HG02884 (cell line): Measurements from ENCODE around the gene DENND6B.

Experiments
- ATAC-seq: cut with Tn5 transposase; IDR thresholded peaks from one replicate; pipeline ENCODE4 v1.9.1; 2021; ENCODE audit warnings: mild to moderate bottlenecking, moderate library complexity; ENCODE audit not compliant: unreplicated experiment

Gene DENND6B

DNA sequence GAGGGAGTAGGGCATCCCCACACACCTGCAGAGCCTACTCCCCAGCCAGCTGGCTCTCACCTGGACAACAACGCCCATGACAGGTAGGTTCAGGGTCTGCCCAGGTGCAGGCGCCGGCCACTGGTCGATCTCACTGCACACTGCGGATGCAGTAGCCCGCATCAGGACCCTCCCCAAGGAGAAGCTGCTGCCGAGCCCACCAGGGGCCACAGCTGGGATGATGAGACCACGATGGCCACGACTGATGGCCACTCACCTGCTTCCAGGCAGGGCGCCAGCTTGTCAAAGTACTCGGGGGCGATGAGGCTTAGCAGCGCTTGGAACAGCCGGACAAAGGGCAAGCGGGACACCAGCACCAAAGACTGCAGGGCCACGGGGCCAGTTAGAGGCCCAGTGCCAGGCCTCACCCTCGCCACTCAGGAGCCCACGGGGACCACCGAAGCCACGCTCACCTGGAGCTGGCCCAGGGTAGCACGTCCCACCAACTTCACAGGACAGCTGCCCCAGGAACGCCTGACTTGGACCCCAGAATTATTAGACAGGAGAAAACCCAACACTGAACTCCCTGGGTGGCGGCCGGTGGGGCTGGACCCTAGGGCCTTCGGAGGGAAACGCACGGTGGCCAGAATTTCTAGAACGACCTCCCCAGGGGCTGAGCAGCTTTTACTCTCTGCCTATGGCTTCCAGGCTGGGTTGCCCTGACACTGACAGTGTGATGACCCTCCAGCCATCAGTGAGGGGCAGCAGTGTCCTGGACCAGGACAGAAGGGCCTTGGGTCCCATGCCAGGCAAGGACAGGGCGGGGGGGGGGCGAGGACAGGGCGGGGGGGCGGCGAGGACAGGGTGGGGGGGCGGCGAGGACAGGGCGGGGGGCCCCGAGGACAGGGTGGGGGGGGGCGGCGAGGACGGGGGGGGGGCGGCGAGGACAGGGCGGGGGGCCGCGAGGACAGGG is 10.4 kb downstream of the DENND6B start:
- no peak for ATAC-seq

- no peak for ATAC-seq
Measured at GRCh38 chr22:50315289-50316113, 11.3 kb downstream of the DENND6B start.

- ATAC-seq: peak; percentile 63
Measured at GRCh38 chr22:50314455-50315288, 12.1 kb downstream of the DENND6B start.

DNA sequence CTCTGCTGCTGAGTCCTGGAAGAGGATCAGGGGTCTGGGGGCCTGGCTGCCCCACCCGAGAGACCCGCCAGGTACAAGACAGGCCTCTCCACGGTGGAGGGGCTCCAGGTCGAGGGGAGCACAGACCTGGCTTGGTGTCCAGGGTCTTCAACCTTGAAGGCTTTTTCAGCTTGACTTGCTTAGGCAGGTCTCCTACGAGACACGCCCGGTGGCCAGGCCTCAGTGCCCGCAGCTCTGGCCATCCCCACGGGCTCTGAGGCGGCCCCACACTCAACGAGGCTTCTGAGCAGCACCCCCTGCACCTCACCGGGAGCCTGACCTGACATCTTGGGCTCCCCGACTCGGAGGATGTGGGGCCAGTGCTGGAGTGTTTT is 12.7 kb downstream of the DENND6B start:
- ATAC-seq: peak; percentile 17

- ATAC-seq: no peak
Measured at GRCh38 chr22:50313600-50313999, 13.2 kb downstream of the DENND6B start.

DNA sequence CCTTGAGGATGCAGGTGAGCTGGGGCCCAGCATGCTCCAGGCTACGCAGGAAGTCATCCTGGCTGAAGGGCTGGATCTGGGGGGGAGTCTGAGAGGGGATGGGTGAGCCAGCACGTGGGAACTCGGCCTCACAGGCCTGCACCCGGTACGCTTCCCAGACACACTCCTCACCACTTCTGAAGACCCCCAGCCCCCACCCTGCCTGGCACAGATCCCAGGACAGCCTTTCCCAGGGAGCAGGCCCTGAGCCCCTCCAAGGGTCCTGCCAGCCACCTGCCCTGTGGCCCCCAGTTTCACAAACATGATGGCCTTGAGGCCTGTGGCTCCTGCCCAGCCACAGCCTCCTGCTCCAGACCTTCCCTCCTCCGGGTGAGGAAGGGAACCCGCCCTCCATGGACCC is 13.8 kb downstream of the DENND6B start:
- no peak for ATAC-seq

DNA sequence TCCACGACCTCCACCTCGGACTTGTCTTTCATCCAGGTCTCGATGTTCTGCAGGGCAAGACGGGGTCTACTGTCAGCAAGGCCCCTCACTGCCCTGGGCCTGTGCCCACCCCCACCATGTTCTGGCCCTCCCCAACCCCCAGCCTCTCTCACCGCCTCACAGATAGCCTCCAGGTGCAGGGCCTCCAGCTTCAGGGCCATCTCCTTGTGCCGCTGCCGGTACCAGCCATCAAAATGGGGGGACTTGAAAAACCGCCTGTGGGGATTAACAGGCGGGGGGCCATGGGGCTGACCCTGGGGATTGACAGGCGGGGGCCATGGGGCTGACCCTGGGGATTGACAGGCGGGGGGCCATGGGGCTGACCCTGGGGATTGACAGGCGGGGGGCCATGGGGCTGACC is 14.4 kb downstream of the DENND6B start:
- ATAC-seq: no peak

DNA sequence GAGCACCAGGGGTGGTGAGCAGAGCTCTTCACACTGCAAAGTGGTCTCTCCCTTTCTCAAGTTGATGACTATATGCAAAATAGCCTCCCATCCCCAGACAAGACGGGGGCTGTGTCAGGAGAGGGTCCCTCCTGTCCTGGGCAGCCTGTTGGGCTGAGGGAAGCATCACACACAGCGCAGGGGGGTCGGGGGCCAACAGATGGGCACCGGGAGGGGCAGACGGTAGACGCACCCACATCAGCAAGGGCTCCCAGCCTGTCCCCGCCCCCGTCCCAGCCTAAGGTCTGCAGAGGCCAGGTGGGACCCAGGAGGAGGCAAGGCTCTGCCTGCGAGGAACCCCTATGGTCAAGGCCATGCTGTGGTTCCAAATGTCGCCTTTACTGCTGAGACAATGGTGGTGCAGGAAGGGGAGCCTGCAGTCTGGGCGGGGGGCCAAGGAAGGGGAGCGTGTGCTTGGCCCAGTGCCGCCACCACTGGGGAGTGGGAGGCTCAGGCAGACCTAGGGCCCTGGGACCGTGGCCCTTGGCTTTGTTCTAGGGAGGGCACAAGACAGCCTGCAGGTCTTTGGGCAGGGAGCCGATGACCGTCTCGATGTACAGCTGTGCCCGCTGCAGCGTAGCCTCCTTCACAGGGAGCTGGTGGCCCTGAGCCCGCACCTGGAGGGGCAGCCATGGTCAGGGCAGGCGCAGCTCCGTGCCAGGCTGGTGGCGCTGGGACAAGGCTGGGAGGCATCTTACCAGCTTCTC is 15.0 kb downstream of the DENND6B start:
- no peak for ATAC-seq

- ATAC-seq: no peak
Measured at GRCh38 chr22:50310949-50311444, 15.8 kb downstream of the DENND6B start.

GRCh38 chr22:50310031-50310722 is 16.6 kb downstream of the DENND6B start:
- no peak for ATAC-seq

DNA sequence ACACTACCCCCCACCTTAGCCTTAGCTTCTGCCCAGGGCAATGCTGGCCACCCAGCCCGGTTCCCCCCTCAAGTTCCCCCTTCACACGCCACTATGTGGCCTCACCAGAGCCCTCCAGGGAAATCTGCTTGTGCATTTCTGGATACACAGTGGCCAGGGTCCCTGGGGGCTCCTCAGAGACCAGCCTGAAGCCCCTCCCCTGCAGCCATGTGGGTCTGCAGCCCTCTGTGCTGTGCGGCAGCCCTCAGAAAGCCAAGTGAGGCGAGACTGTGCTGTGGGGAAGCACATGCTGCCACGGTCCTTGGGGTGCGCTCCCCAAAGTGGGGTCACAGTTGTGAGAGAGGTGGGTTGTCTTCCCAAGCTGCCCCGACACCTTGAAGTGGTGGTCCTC is 17.2 kb downstream of the DENND6B start:
- no peak for ATAC-seq

DNA sequence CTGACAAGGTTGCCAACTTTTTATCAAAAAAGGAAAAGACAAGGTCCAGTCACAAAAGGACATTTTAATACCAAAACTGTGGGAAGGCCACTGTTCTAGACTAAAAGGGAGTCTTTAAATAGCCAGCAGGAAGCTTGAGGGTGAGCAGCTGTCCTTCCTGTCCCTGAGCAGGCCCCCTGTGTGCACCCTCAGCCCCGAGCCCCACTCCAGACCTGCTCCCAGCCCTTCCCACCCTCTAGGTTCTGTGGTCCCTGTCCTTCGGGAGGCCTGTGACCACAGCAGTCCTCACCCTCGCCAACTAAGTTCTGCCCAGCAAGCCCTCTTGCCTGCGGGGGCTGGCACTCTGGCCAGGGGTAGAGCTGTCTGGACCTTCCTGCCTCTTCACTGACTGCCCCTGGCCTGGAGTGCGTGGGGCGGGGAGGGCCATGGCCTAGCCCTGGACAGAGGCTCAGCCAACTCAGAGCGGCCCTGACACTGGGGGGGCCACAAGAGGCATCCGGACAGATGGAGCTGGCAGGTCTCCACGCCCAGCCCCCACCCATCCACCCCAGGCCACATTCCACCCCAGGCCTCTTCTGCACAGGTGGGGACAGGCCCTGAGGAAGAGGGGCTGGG is 17.7 kb downstream of the DENND6B start:
- ATAC-seq: no peak

- ATAC-seq: no peak
Measured at GRCh38 chr22:50308597-50308935, 18.2 kb downstream of the DENND6B start.

DNA sequence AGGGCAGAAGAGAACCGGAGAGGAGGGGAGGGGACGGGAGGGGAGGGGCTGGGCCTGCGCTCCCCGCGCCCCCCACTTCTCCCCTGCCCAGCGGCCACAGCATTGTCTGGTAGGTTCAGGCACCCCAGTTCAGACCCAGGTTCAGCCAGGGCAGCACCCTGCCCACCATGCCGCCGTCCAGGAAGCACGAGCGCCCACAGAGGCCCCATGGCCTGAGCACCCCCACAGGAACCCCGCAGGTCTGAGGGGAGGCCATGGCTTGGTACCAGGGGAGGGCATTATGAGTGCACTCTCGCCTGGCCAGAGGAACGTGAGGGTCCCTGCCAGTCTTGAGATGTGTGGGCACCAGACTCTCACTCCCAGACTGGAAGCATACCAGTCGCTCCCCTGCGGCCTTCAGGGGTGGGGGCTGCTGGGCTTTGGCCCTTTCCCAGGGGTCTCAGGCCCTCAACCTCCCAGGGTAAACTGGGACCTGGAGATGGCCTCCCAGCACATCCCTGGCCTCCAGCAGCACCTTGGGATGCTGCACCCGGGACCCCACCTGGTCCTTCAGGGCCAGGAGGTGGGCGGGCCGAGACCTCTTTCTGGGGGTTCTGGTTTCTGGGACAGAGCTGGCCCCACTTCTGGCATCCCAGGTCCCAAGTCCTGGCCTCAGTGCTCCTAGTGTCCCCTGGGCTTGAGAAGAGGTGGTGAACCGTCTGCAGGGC is 18.8 kb downstream of the DENND6B start:
- no peak for ATAC-seq

GRCh38 chr22:50306753-50307749 is 19.8 kb downstream of the DENND6B start, which contains the start of gene PLXNB2:
Gene PLXNB2, minus strand, starts transcription at chr22:50307646. Its CDS starts 17,062 bp downstream, at chr22:50290584.
- ATAC-seq: no peak

DNA sequence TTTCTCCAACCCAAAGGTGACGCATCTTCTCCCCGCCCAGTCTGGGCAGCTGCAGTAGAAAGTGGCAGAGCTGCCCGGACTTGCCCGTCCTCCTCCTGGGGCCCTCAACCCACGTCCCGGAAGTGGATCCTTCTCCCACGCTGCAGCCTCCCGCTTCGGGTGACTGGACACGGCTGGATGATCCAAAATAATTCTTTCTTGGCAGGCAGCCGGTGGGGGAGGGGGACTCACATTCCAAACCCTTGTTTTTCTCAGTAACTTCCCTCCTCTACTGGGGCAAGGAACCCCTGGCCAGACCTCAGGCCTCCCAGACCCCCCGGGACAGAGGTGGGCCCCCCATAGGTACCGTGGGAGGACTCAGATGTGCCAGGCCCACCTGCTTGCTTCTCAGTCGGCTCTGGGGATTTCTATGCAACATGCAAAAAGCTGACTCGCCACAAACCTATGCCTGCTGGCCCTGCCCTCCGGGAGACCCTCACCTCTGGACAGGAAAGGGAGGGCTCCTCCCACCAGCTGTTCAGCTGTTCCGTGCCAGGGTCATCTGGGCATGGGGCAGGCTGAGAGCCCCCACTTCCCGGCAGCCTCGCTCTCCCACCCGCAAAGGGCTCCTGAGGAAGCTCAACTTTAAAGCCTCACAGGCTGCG is 20.8 kb downstream of the DENND6B start:
- ATAC-seq: no peak
